Psoas muscle (tissue), 8 donors: ENCODE results near the gene PPP1R16B. TPM values are rescaled to one million over a fixed set of nuclear protein-coding genes. Genes with fewer than 3 reads are reported as not detected.

Experiments
- ATAC-seq, 4 donors: fragments of 200-7000 bp; cut with Tn5 transposase; one replicate each; pipeline ENCODE4 v1.9.1; 2020; ENCODE audit warnings: moderate library complexity in 3 of 4, mild to moderate bottlenecking in 2 of 4
- DNase-seq, 2 donors: peaks; one replicate each; pipeline ENCODE4 v3.0.0-alpha.2; 2020
- H3K27ac ChIP-seq: fragments of 200-600 bp; one replicate; pipeline ENCODE4 v1.8.0; 2022
- H3K27me3 ChIP-seq, 3 donors: fragments of 200-600 bp in 1 of 3; one replicate each; pipeline versions ENCODE4 v1.6.1 to v1.8.0; 2013 to 2022; ENCODE audit warnings: low read length in 2 of 3, mild to moderate bottlenecking in 2 of 3, moderate library complexity in 1 of 3; ENCODE audit not compliant: insufficient read depth in 3 of 3
- H3K36me3 ChIP-seq, 2 donors: fragments of 200-600 bp in 1 of 2; one replicate each; pipeline versions ENCODE4 v1.6.1 to v1.8.0; 2013 to 2022; ENCODE audit warnings: low read depth in 1 of 2, mild to moderate bottlenecking in 1 of 2, moderate library complexity in 1 of 2; ENCODE audit not compliant: insufficient read depth in 1 of 2
- H3K4me1 ChIP-seq: fragments of 200-600 bp; one replicate; pipeline ENCODE4 v1.8.0; 2022
- H3K4me3 ChIP-seq: fragments of 200-600 bp; one replicate; pipeline ENCODE4 v1.8.0; 2022; ENCODE audit warnings: mild to moderate bottlenecking
- H3K9me3 ChIP-seq: fragments of 200-600 bp; one replicate; pipeline ENCODE4 v1.8.0; 2022
- WGBS, 3 donors: extraction: QIAGEN DNeasy Blood & Tissue Kit; methylation state at CpG; one replicate each; pipeline versions ENCODE4 v1.1.6 to v1.1.7; 2013; 5-methylcytosine and 5-hydroxymethylcytosine counted together
- intact Hi-C, 2 donors: fragments of 100-400 bp; cut with DNase I; formaldehyde crosslinking; loops; one replicate each; pipeline versions ENCODE4 v1.11.0 to v1.14.2; 2022
- polyA plus RNA-seq, 3 donors: library from polyadenylated mRNA; stranded (reverse); fragments of 200-250 nt; gene quantifications; one replicate each; pipeline ENCODE4 v1.2.3, GENCODE V29; 2013
- total RNA-seq, 4 donors: library from RNA; stranded (reverse); fragmentation: NEBNext Ultra II Directional in 2 of 4; extraction: Animal tissue kit (Norgen Biotek cat#: 25700) in 2 of 4; gene quantifications; one replicate each; pipeline versions ENCODE4 v1.2.1 to v1.2.4, GENCODE V29; 2021 to 2023
- TF ChIP-seq, protein P1 (sequence below): fragments of 200-600 bp; IDR thresholded peaks from one replicate; pipeline ENCODE4 v1.8.0; 2022; ENCODE audit warnings: antibody characterized with exemption
- donor health status: healthy with polysubstance abuse.
- donor health status: DM: no; HTN: no; CAD: no; lungs with moderate emphysema.
- donor health status: Bipolar disorder and iron deficiency.
- donor health status: healthy.
- donor health status: DM: yes; HTN: yes; CAD: no.
- donor health status: DM: no; HTN: no; CAD: no.
- donor health status: DM: no; HTN: no; CAD: no.
- donor health status: DM: yes; HTN: yes; CAD: no.

Gene PPP1R16B
- total and polyA plus RNA-seq, 7 donors = 1.6 to 5.2 (median 4.1) TPM

- Histone ChIP-seq H3K9me3 (no peaks in the 10 kb centered on the region), H3K27me3 (peaks cover 0 to 2% (median 0%) of the 10 kb centered on the region in 3 donors), H3K36me3 (no peaks in the 10 kb centered on the region), H3K27ac (no peak overlapping the region), H3K4me3 (no peak overlapping the region), H3K4me1 (no peaks in the 10 kb centered on the region)
- TF ChIP-seq, protein P1, sequence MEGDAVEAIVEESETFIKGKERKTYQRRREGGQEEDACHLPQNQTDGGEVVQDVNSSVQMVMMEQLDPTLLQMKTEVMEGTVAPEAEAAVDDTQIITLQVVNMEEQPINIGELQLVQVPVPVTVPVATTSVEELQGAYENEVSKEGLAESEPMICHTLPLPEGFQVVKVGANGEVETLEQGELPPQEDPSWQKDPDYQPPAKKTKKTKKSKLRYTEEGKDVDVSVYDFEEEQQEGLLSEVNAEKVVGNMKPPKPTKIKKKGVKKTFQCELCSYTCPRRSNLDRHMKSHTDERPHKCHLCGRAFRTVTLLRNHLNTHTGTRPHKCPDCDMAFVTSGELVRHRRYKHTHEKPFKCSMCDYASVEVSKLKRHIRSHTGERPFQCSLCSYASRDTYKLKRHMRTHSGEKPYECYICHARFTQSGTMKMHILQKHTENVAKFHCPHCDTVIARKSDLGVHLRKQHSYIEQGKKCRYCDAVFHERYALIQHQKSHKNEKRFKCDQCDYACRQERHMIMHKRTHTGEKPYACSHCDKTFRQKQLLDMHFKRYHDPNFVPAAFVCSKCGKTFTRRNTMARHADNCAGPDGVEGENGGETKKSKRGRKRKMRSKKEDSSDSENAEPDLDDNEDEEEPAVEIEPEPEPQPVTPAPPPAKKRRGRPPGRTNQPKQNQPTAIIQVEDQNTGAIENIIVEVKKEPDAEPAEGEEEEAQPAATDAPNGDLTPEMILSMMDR = no peak
- ATAC-seq = no peak
- intact Hi-C loops = no loop called here
- no peak for DNase-seq
- whole genome bisulfite sequencing, 3 donors = 74 to 82% (median 77%) methylated on average over 1 of the region's 1 CpG
Measured at GRCh38 chr20:38830356-38830755, 24.9 kb downstream of the PPP1R16B start.

GRCh38 chr20:38831049-38831691 lies 25.7 kb downstream of the PPP1R16B start:
- H3K4me3 ChIP-seq = no peak overlapping the region
- H3K36me3 ChIP-seq = no peaks in the 10 kb centered on the region
- H3K27me3 ChIP-seq = peaks cover 0 to 2% (median 0%) of the 10 kb centered on the region in 3 donors
- intact Hi-C loops = no loop called here
- no peaks in the 10 kb centered on the region for H3K4me1 ChIP-seq
- H3K27ac ChIP-seq = no peak overlapping the region
- no peaks in the 10 kb centered on the region for H3K9me3 ChIP-seq
- DNase-seq (no peak), ATAC-seq (no peak)
- WGBS, 3 donors = 81 to 84% (median 82%) methylated on average over 11 of the region's 11 CpGs
- TF ChIP-seq, protein P1 = no peak

DNA sequence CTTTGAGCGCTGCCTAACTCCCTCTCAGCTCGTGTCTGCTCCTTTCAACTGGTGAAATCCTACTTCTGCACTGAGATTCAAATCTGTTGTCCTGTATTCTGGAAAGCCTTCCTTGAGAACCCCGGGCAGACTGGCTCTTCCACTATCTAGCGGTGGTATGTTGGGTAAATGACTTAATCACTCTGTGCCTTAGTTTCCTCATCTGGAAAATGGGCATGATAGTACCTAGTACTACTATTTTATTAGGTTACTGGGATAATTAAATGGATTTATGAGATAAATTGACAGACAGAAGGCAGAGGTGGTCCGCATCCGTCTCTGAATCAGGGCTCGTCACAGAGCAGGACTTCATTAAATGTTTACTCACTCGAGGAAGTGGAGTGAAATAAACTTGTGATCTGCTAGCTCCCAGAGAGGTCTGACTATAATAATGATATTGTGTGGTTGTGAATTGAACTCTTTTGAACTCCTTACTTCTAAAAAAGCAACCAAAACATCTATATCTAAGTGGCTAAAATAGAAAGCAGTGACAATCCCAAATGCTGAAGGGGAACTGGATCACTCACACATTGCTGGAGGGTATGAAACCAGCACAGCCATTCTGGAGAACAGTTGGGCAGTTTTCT lies 26.6 kb downstream of the PPP1R16B start:
- no peak for ATAC-seq

GRCh38 chr20:38833154-38833856 lies 27.8 kb downstream of the PPP1R16B start:
- H3K4me3 ChIP-seq = no peak overlapping the region
- TF ChIP-seq, protein P1 = no peak
- H3K27ac ChIP-seq = no peak overlapping the region
- no peaks in the 10 kb centered on the region for H3K36me3 ChIP-seq
- no peaks in the 10 kb centered on the region for H3K27me3 ChIP-seq
- 74 to 82% (median 79%) methylated on average over 5 of the region's 5 CpGs for WGBS, 3 donors
- no peaks in the 10 kb centered on the region for H3K9me3 ChIP-seq
- ATAC-seq (no peak), DNase-seq (no peak)
- intact Hi-C loops = no loop called here
- no peaks in the 10 kb centered on the region for H3K4me1 ChIP-seq

More for the DNA sequence above, 26.6 kb downstream of the PPP1R16B start:
- Histone ChIP-seq H3K27me3 (peaks cover 0 to 2% (median 0%) of the 10 kb centered on the region in 3 donors), H3K27ac (no peak overlapping the region), H3K36me3 (no peaks in the 10 kb centered on the region), H3K4me1 (no peaks in the 10 kb centered on the region), H3K9me3 (no peaks in the 10 kb centered on the region), H3K4me3 (no peak overlapping the region)
- intact Hi-C loops = no loop called here
- TF ChIP-seq, protein P1 = no peak
- 80 to 87% (median 86%) methylated on average over 8 of the region's 8 CpGs for WGBS, 3 donors
- DNase-seq = no peak
